GM12878 (cell line): Measurements from ENCODE around the gene ACYP2. TPM values are rescaled to one million over a fixed set of nuclear protein-coding genes. Genes with fewer than 3 reads are reported as not detected.
A peak's percentile ranks its signal among the peaks of the same experiment; 100 is the strongest.

Source experiments
- ATAC-seq: fragments of 200-7000 bp; cut with Tn5 transposase; 3 replicates; pipeline ENCODE4 v1.9.1; 2020; ENCODE audit warnings: mild to moderate bottlenecking, moderate library complexity
- BruUV-seq: library from RNA; stranded (reverse); fragments of 400-500 nt; replicated peaks from 2 replicates; lab custom pipeline; 2021; lab: Mats Ljungman, UMichigan
- CTCF ChIA-PET: fragments of 300-600 bp; sonication (Branson Sonifier 250); formaldehyde crosslinking; extraction: SDS; loops from one replicate; lab custom pipeline; 2021; ENCODE audit warnings: inconsistent platforms; lab: Yijun Ruan, JAX
- POLR2A ChIA-PET: fragments of 350-600 bp; formaldehyde crosslinking; extraction: SDS; loops from one replicate; lab custom pipeline; 2021; ENCODE audit warnings: inconsistent platforms; lab: Charles Lee
- RAD21 ChIA-PET: fragments of 300-600 bp; sonication (Branson Sonifier 250); formaldehyde crosslinking; loops from one replicate; lab custom pipeline; 2023; ENCODE audit warnings: antibody characterized with exemption; ENCODE audit not compliant: unreplicated experiment; lab: Charles Lee
- SMC1A ChIA-PET: fragments of 300-600 bp; sonication (Branson Sonifier 250); formaldehyde crosslinking; loops from one replicate; lab custom pipeline; 2023; ENCODE audit not compliant: unreplicated experiment, uncharacterized antibody; lab: Charles Lee
- DNase-seq: peaks from one replicate; pipeline ENCODE4 v3.0.0-alpha.2; 2011; ENCODE audit warnings: low read depth, low spot score
- FAIRE-seq: peaks from 3 replicates; lab custom pipeline; 2011; peaks lifted over from hg19 to GRCh38; lab: Jason Lieb, UNC
- H2AFZ ChIP-seq: 2 replicates; pipeline ENCODE4 v1.6.0; 2011; ENCODE audit warnings: low read depth, low read length, control low read depth; ENCODE audit not compliant: control insufficient read depth
- H3K27ac ChIP-seq: 2 replicates; pipeline ENCODE4 v1.5.1; 2011; ENCODE audit warnings: control low read depth; ENCODE audit not compliant: control insufficient read depth, insufficient read depth
- H3K27me3 ChIP-seq, 2 experiments: replicated peaks in 1 of 2; 2 replicates each; pipeline versions ENCODE4 v1.6.0 to v1.6.1; 2011; ENCODE audit warnings: low read length in 1 of 2; ENCODE audit not compliant: control insufficient read depth in 2 of 2, insufficient read depth in 2 of 2
- H3K36me3 ChIP-seq, 2 experiments: 2 replicates each; pipeline ENCODE4 v1.5.1; 2011; ENCODE audit warnings: low read length in 1 of 2; ENCODE audit not compliant: control insufficient read depth in 2 of 2, insufficient read depth in 2 of 2
- H3K4me1 ChIP-seq: 2 replicates; pipeline ENCODE4 v1.6.1; 2011; ENCODE audit warnings: mild to moderate bottlenecking, low read length, moderate library complexity, mixed read lengths; ENCODE audit not compliant: control insufficient read depth, insufficient read depth
- H3K4me2 ChIP-seq: 2 replicates; pipeline ENCODE4 v1.6.0; 2011; ENCODE audit warnings: control low read depth; ENCODE audit not compliant: control insufficient read depth, insufficient read depth
- H3K4me3 ChIP-seq: fragments of 200-600 bp; sonication (generic); 2 replicates; pipeline ENCODE4 v1.5.1; 2016
- H3K79me2 ChIP-seq: 2 replicates; pipeline ENCODE4 v1.6.0; 2011; ENCODE audit warnings: low read length; ENCODE audit not compliant: control insufficient read depth, insufficient read depth
- H3K9ac ChIP-seq: 2 replicates; pipeline ENCODE4 v1.8.0; 2011; ENCODE audit warnings: low read length, control low read depth, mixed read lengths; ENCODE audit not compliant: control insufficient read depth, insufficient read depth
- H3K9me3 ChIP-seq: replicated peaks from 3 replicates; pipeline ENCODE4 v1.5.1; 2011; ENCODE audit warnings: mild to moderate bottlenecking, low read length; ENCODE audit not compliant: control insufficient read depth, insufficient read depth
- H4K20me1 ChIP-seq: 2 replicates; pipeline ENCODE4 v1.6.0; 2011; ENCODE audit not compliant: control insufficient read depth, insufficient read depth
- BRCA1 ChIP-seq: IDR thresholded peaks from 2 replicates; pipeline ENCODE4 v1.6.1; 2011; ENCODE audit warnings: low read depth, low read length, improper control_type of control experiment
- EGR1 ChIP-seq, 2 experiments: IDR thresholded peaks; 1 replicate in 1 of 2; 2 replicates in 1 of 2; pipeline ENCODE4 v1.6.1; 2011 to 2012; ENCODE audit warnings: low read depth in 2 of 2, low read length in 2 of 2, borderline replicate concordance in 1 of 2, mild to moderate bottlenecking in 1 of 2, moderate library complexity in 1 of 2
- ETV6 ChIP-seq, 2 experiments: fragments of 450-650 bp in 1 of 2; IDR thresholded peaks in 1 of 2; conservative IDR thresholded peaks in 1 of 2; 2 replicates each; pipeline ENCODE4 v1.6.1; 2014; ENCODE audit warnings: antibody characterized with exemption in 1 of 2, borderline replicate concordance in 1 of 2, low read depth in 1 of 2, mild to moderate bottlenecking in 1 of 2, moderate library complexity in 1 of 2
- HDAC6 ChIP-seq: fragments of 200-600 bp; sonication (generic); IDR thresholded peaks from one replicate; pipeline ENCODE4 v1.8.0; 2017; ENCODE audit warnings: antibody characterized with exemption; ENCODE audit not compliant: unreplicated experiment
- MEF2A ChIP-seq: IDR thresholded peaks from 2 replicates; pipeline ENCODE4 v1.6.1; 2011; ENCODE audit warnings: low read depth, mild to moderate bottlenecking, low read length, moderate library complexity; ENCODE audit not compliant: insufficient read depth
- SRF ChIP-seq, 2 experiments: IDR thresholded peaks; 2 replicates each; pipeline ENCODE4 v1.6.1; 2011; ENCODE audit warnings: low read depth in 2 of 2, low read length in 2 of 2, mild to moderate bottlenecking in 1 of 2, moderate library complexity in 1 of 2
- ZNF207 ChIP-seq: fragments of 450-650 bp; IDR thresholded peaks from 2 replicates; pipeline ENCODE4 v1.6.1; 2014; ENCODE audit warnings: antibody characterized with exemption, mild to moderate bottlenecking, borderline replicate concordance
- in situ Hi-C: fragments of 300-500 bp; cut with MboI; formaldehyde crosslinking; loops from 9 replicates; pipeline ENCODE4 v1.14.3; 2018; ENCODE audit warnings: mixed read lengths
- intact Hi-C: fragments of 100-400 bp; cut with micrococcal nuclease; formaldehyde crosslinking; loops from one replicate; pipeline ENCODE4 v1.14.2; 2022; ENCODE audit not compliant: unreplicated experiment
- polyA plus RNA-seq, 11 experiments: library from polyadenylated mRNA; depleted of rRNA in 4 of 11; unstranded in 6 of 11; stranded (reverse) in 5 of 11; fragments of >200 nt; fragmentation: Nextera tagmentation in 4 of 11; fragmentation: Illumina TruSeq in 1 of 11; extraction: Ambion mirVana in 4 of 11; extraction: Trizol in 1 of 11; gene quantifications; 1 replicate in 1 of 11; 2 replicates in 10 of 11; pipeline versions ENCODE4 v1.2.1 to v1.2.3, GENCODE V29; 2011 to 2016; ENCODE audit warnings: inconsistent platforms in 2 of 11, missing spikeins in 2 of 11, low read depth in 1 of 11
- total RNA-seq, 4 experiments: library from RNA; depleted of rRNA in 3 of 4; stranded (reverse); fragments of >200 nt in 3 of 4; fragmentation: Illumina TruSeq in 1 of 4; extraction: Trizol in 1 of 4; gene quantifications; 2 replicates each; pipeline versions ENCODE4 v1.2.1 to v1.2.3, GENCODE V29; 2013 to 2021
- TF ChIP-seq, protein P1 (sequence below): fragments of 150-350 bp; IDR thresholded peaks from 2 replicates; pipeline ENCODE4 v1.6.1; 2014; ENCODE audit warnings: mild to moderate bottlenecking, low read depth, low read length
- TF ChIP-seq, protein P2 (sequence below), 3 experiments: IDR thresholded peaks in 2 of 3; conservative IDR thresholded peaks in 1 of 3; 2 replicates each; pipeline ENCODE4 v1.5.1; 2011; ENCODE audit warnings: low read depth in 3 of 3, low read length in 3 of 3, mild to moderate bottlenecking in 3 of 3, control low read depth in 2 of 3, moderate library complexity in 2 of 3, inconsistent platforms in 1 of 3, mixed read lengths in 1 of 3; ENCODE audit not compliant: control insufficient read depth in 2 of 3, insufficient read depth in 1 of 3; ENCODE audit errors: extremely low read depth in 1 of 3

The ACYP2 gene
- total and polyA plus RNA-seq, 10 of the 15 experiments (the other 5 are each of a cell fraction or from before 2014, with no cell fraction given) = 4.2 to 16.3 (median 9.0) TPM

- TF ChIP-seq SRF (IDR thresholded peaks at IDR 0.05; ENCODE audit: low read depth in 2 of 2, low read length in 2 of 2) = no peak
- TF ChIP-seq, protein P1, sequence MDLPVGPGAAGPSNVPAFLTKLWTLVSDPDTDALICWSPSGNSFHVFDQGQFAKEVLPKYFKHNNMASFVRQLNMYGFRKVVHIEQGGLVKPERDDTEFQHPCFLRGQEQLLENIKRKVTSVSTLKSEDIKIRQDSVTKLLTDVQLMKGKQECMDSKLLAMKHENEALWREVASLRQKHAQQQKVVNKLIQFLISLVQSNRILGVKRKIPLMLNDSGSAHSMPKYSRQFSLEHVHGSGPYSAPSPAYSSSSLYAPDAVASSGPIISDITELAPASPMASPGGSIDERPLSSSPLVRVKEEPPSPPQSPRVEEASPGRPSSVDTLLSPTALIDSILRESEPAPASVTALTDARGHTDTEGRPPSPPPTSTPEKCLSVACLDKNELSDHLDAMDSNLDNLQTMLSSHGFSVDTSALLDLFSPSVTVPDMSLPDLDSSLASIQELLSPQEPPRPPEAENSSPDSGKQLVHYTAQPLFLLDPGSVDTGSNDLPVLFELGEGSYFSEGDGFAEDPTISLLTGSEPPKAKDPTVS = no peak
Observed at GRCh38 chr2:54226260-54226659, 110.8 kb downstream of the ACYP2 start (continued).

- no peak overlapping the region for H3K27ac ChIP-seq
- H3K9ac ChIP-seq = no peak overlapping the region
- no peak overlapping the region for H3K4me3 ChIP-seq
- H3K27me3 ChIP-seq = no peaks in the 10 kb centered on the region
- H4K20me1 ChIP-seq = no peaks in the 10 kb centered on the region
- no peak overlapping the region for H2AFZ ChIP-seq
- FAIRE-seq (peak; percentile 78), DNase-seq (no peak), ATAC-seq (no peak)
- H3K36me3 ChIP-seq = no peaks in the 10 kb centered on the region
- no peaks in the 10 kb centered on the region for H3K9me3 ChIP-seq
- ChIA-PET CTCF (no interaction called here), RAD21 (no interaction called here), SMC1A (no interaction called here), POLR2A (no interaction called here)
- intact Hi-C loops = no loop called here
- in situ Hi-C loops = no loop called here
- no TSS peak for BruUV-seq
- no peak overlapping the region for H3K4me2 ChIP-seq
- no peaks in the 10 kb centered on the region for H3K79me2 ChIP-seq
- no peaks in the 10 kb centered on the region for H3K4me1 ChIP-seq
- no peak for TF ChIP-seq BRCA1
- TF ChIP-seq HDAC6 = no peak
- no peak for TF ChIP-seq MEF2A
- TF ChIP-seq, protein P2, sequence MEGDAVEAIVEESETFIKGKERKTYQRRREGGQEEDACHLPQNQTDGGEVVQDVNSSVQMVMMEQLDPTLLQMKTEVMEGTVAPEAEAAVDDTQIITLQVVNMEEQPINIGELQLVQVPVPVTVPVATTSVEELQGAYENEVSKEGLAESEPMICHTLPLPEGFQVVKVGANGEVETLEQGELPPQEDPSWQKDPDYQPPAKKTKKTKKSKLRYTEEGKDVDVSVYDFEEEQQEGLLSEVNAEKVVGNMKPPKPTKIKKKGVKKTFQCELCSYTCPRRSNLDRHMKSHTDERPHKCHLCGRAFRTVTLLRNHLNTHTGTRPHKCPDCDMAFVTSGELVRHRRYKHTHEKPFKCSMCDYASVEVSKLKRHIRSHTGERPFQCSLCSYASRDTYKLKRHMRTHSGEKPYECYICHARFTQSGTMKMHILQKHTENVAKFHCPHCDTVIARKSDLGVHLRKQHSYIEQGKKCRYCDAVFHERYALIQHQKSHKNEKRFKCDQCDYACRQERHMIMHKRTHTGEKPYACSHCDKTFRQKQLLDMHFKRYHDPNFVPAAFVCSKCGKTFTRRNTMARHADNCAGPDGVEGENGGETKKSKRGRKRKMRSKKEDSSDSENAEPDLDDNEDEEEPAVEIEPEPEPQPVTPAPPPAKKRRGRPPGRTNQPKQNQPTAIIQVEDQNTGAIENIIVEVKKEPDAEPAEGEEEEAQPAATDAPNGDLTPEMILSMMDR (IDR thresholded peaks at IDR 0.05 in 2 of 3, conservative IDR thresholded peaks at IDR 0.05 in 1 of 3; ENCODE audit: control insufficient read depth in 2 of 3, extremely low read depth in 1 of 3, insufficient read depth in 1 of 3, low read depth in 3 of 3, low read length in 3 of 3) = no peak
- TF ChIP-seq EGR1 (IDR thresholded peaks at IDR 0.05; ENCODE audit: borderline replicate concordance in 1 of 2, low read depth in 2 of 2, low read length in 2 of 2) = no peak
- TF ChIP-seq ZNF207 = no peak
- TF ChIP-seq ETV6 (conservative IDR thresholded peaks at IDR 0.05 in 1 of 2, IDR thresholded peaks at IDR 0.05 in 1 of 2; ENCODE audit: borderline replicate concordance in 1 of 2, low read depth in 1 of 2) = no peak
Observed at GRCh38 chr2:54227798-54228197, 112.4 kb downstream of the ACYP2 start.
